HG03064 (cell line): ENCODE data around the gene AGPAT2.

Source experiments
- ATAC-seq: cut with Tn5 transposase; IDR thresholded peaks from one replicate; pipeline ENCODE4 v1.9.1; 2021; ENCODE audit warnings: low read depth; ENCODE audit not compliant: unreplicated experiment

The AGPAT2 gene

DNA sequence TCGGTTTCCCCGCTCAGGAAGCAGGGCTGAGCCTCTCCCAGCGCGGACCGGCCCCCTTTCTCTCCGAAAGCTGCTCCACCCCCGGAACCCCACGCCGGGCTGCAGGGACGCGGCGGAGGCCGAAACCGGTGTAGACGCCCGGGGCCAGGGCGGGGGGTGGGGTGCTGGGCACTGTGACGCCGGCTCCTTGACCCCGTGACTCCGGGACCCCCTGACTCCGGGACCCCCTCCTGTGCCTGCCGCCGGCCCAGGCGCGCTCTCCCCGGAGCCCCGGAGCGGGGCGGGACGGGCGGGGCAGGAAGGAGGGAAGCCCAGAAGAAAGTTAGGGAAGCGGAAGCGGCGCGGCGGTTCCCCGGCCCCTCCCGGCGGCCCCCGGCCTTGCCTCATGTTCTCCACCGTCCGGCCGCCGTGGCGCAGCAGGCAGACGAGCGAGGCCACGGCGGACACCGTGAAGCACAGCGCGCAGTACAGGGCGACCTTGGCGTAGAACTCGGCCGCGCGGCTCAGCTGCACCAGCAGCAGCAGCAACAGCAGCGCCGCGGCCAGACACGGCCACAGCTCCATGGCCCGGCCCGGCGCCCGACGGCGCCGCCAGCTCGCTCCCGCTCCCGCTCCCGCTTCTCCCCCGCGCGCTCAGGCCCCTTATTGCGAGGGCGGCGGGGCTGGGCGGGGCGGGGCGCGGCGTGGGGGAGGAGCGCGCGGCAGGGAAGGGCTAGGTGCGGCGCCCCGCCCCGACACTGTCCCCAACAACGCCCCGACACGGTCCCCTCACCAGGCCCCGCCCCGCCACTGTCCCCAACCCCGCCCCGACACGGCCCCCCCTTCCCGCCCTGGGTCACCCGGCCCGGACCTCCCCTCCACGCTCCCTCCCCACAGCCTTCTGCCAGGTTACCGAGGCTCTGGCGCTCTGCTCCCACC lies at the start of gene AGPAT2:
Gene AGPAT2 (minus strand): TSS at position 664 of the 918 bp plus-strand sequence. CDS start 100 bp downstream, at position 564.
- ATAC-seq: peak; percentile 64

DNA sequence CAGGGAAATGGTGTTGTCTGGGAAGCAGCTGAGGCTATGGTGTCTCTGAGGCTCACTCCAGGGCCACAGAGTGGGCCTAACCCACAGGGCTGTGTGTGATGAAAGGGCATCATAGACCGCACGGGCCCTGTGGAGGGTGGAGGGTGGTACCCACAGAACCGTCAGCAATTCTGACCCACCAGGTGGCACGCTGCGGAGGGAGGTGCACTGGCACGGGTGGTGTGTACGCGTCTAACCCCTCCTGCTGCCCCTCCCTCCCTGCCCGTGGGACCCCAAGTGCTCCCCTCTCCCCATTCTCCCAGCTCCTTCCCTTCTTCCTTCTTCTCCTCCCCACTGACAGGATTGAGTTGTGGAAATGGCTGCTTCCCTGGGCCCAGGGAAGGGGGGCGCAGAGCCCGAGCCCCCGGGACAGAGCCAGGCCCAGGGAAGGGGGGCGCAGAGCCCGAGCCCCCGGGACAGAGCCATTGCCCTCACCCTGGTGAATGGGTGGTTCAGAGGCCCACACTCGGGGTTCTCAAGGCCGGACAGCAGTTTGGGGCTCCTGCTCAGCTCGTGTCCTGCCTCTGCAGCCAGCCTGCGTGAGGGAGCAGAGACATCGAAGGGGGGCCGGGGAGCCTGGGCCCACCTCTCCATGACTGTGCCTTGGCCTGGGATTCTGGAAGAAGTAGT lies 48.7 kb upstream of the AGPAT2 start:
- ATAC-seq: no peak

DNA sequence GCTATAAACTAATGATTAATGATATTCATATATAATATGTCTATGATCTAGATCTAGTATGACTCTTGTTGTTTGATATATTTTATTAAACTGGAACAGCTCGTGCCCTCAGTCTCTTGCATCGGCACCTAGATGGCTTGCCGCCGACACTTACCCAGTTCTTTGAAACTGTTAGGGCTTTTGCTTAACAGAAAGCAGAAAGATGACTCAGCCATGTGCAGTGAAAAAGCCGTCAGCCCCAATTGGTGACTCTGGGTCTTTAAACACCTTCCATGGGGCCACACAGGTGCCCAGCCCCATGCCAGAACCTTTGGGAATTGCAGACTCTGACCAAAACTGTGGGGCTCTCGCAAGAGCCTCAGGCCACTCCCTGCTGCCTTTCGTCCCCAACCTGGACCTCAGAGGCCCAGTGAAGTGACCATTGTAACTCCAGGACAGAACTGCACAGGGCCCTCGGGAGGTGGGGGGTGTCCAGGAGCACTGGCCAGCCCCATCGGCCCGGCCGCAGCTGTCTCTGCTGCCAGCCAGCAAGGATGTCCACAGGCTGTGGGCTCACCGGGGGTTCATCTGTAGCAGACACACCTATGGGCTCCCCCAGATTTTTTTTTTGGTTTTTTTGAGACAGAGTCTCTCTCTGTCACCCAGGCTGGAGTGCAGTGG lies 47.7 kb upstream of the AGPAT2 start:
- ATAC-seq: no peak

DNA sequence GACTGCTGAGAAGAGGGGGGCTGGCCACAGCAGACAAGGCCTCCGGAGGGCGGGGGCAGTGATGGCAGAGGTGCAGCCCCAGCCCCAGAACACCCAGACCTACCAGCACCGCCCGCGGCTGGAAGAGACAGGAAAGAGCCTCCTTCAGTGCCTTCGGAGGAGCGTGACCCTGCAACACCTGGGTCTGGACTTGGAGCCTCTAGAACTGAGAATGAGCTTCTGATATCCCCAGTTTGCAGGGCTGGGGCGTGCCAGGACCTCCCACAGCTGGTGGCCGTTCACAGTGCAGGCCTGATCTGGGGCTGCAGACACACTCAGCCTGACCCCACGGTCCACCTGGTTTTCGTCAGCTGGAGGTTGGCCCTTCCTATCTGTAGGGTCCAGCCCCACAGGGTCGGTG lies 46.4 kb upstream of the AGPAT2 start:
- no peak for ATAC-seq

DNA sequence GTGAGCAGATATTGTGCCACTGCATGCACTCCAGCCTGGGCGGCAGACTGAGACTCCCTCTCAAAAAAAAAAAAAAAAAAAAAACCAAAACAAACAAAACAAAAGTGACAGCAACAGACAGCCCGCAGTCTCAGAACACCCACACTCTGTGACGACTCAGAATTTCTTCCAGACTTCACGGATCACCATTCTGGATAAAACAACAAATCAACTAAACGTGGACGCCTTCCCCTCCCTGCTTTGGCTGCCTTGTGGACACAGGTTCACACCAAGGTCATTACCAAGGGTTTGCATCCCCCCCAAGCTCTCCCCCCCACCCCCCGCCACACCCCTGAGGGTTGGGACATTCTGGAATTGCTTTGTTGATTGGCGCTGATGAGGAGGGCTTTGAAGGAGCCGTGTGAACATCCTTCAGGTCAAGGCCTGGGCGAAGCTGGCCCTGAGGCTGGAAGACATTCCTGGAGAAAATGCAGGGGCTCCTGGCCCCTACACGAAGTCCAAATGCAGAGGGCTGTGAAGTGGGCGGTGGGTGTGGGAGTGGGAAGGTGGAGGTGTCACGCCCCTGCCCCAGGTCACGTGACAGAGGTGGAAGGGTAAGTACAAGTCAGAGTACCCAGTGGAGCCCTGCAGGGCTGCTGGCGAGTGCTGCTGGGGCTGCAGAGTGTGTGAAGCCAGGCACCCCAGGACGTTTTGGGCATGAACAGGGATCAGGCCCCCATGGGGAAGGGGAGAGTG lies 45.4 kb upstream of the AGPAT2 start:
- ATAC-seq: no peak

DNA sequence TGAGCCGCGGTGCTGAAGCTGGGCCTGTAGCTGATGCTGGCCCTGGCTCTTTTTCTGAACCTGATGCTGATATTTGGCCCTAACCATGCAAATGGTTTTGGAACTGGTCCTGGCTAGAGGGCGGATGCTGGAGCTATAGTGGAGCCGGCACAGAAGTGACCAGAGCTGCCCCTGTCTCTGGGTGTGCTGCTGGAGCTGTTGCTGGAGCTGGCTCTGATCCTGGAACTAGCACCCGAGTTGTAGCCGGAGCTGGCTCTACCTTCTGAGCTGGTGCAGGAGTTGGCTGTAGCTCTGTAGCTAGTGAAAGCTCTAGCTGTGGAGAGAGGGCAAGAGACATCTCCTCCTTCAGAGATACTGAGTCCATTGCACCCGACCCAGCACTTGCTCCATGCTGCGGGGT lies 42.7 kb upstream of the AGPAT2 start:
- ATAC-seq: no peak

DNA sequence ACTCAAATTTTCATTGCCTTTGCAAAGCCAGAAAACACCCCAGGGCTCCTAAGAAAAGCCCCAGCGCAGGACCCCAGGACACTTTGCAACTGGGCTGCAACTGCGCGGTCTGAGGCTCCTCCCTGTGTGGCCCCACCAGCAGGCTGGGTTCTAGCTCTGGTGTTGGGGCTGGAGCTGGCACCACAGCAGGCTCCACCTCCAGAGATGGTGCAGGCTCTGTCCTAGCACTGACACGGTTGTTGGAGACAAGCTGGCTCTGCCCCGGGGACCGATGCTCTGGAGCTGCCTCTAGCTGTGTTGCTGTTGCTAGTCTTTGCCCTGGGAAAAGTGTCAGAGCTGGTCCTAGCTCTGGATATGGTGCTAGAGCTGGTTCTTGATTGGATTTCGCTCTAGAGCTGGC lies 41.9 kb upstream of the AGPAT2 start:
- ATAC-seq: no peak

DNA sequence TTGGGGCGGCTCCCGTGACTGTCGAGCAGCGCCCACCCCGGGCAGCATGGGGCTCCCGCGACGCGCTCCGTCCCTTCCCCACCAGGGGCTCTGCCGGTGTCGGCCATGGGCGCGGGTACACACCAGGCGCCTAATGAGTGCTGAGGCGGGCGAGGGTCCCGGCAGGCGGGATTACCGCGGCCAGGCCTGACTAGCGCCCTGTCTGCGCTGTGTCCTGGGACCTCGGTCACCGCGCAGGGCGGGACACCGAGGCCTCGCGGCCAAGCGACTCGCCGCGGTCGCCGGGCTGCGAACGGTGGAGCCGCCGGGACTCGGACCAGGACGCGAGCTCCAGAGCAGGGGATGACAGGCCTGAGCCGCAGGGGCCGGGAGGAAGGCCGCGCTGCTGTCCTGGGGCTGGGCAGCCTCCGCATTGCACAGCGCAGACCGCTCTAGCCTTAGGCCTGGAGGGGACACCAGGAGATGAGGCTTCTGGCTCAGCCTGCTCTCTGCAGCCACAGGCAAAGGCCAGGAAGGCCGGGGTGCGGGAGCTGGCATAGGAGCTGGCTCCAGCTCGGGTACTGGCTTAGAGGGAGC lies 41.4 kb upstream of the AGPAT2 start:
- ATAC-seq: no peak

DNA sequence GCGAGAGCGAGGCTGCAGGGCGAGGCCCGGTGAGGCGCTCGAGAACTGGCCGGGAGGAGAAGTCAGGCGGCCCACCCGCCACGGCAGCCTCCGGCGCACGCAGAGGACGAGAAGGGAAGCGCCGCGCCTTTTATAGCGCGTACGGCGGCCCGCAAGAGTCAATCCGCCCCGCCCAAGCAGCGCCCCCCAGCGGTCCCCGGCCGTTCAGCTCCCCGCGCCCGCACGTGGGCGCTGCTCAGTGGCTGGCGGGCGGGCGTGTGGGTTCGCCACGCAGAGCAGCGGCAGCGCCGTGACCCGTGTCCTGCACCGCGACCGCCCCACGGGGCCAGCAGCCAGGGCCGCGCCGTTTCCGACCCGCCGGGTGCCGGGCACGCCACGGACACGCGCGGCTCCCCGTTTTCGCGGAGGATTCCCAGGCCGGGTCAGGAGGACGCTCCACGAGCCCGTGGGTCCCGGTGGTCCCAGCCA lies 40.9 kb upstream of the AGPAT2 start:
- ATAC-seq: no peak

DNA sequence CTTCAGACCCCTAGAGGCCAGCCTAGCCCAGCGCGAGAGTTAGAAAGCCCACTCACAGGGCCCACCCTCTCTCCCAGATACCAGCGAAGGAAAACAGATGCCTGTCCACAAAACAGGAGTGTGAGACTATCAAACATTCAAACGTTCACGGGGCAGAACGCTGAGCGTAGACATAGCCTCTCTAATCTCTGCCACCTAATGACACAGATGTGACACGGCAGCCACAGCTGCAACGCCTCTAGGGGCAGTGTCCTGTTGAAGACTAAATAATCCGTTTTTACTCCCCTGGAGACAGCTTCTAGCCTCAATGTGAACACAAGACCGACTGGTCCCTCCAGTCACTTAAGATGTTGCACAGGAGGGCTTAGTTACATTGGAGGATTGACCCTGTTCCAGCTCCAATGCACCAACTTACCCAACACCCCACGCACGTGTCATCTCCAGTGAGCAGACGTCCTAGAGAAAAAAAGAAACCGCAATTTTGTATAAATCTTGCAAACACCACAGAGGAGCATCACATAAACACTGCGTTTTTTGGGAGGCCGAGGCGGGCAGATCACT lies 39.5 kb upstream of the AGPAT2 start:
- no peak for ATAC-seq

DNA sequence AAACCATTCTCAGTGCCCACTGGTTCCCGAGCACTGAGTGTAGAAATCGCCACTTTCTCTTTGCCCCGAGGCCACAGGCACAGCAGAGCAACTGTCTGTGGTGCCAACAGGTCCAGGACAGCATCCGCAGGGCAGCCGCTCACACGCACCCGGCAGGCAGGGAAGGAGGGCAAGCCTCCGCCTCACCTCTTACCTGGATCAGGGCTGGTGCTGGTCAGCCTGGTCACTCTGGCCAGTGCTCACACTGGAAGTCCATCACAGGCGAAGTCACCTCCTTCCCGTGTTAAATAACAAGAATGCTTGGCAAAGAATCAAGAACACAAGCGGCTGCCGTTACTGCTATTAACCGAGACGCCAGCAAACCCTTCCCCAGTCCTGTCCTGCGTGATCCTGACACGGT lies 38.9 kb upstream of the AGPAT2 start:
- no peak for ATAC-seq

DNA sequence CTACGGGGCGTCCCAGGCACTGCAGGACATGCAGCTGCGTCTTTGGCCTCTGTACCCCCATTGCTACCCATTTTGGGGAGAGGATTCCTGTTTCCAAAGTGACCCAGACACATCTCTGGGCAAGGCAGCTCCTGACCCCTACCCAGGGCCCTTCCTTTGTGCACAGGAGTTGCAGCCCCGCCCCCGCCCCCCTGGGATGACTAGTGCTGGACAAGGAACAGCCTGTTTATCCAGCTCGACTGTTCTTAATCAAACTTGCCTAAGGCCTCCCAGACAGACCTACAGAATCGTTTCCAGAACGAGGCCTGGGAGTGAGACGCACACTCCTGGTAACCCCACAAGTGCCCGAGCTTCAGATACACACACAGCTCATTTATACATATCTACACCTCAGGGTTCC lies 38.4 kb upstream of the AGPAT2 start:
- no peak for ATAC-seq

DNA sequence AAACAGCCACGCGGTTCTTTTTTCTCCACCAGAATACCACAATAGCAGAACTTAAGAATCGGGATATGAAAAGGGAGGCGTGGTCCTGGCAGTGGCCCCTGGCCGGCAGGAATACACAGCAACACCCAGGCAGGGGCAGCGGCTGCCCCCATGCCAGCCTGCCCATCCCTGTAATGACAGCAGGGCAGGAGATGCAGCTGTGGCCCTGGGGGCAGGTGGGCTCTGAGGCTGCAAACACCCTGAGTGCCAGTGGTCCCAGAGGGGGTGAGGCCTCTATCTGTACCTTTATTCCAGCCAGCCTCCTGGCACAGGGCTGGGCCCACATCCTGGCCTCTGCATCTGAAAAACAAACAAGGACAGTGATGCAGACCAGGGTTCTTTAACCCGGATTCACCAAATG lies 37.5 kb upstream of the AGPAT2 start:
- no peak for ATAC-seq

DNA sequence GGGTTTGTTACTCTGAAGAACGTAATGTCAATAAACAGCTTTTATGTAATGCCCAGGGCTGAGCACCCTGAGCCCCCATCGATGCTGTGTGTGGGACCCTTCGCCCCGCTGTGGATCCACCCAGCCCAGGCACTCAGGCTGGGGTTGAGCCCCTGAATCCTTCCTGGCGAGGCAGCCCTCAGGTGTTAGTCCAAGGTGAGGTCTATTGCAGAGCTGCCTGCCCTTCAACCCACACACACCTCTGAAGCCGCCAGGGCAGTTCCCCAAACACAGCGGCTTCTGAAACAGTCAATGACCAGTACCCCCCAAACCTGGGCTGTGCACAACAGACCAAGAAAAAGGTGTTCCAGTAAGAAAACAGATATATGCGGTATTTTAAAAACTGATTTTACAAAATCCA lies 36.7 kb upstream of the AGPAT2 start:
- ATAC-seq: no peak

DNA sequence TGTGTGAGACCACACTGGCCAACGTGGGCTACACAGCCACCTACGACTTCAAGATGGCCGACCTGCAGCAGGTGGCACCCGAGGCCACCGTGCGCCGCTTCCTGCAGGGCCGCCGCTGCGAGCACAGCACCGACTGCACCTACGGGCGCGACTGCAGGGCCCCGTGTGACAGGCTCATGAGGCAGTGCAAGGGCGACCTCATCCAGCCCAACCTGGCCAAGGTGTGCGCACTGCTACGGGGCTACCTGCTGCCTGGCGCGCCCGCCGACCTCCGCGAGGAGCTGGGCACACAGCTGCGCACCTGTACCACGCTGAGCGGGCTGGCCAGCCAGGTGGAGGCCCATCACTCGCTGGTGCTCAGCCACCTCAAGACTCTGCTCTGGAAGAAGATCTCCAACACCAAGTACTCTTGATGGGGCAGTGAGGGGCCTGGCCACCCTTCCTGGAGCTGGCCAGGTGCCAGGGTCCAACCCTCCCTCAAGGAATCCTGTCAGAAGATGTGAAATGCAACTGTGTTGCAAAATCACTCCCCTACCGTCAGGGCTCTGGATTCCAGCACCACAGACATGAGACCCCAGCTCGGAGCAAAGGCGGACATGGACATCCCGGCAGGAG lies 36.2 kb upstream of the AGPAT2 start:
- no peak for ATAC-seq

DNA sequence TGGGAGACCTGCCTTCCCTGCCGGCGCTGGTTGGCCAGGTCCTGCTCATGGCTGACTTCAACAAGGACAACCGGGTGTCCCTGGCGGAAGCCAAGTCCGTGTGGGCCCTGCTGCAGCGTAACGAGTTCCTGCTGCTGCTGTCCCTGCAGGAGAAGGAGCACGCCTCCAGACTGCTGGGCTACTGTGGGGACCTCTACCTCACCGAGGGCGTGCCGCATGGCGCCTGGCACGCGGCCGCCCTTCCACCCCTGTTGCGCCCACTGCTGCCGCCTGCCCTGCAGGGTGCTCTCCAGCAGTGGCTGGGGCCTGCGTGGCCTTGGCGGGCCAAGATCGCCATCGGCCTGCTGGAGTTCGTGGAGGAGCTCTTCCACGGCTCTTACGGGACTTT lies 35.7 kb upstream of the AGPAT2 start:
- no peak for ATAC-seq

DNA sequence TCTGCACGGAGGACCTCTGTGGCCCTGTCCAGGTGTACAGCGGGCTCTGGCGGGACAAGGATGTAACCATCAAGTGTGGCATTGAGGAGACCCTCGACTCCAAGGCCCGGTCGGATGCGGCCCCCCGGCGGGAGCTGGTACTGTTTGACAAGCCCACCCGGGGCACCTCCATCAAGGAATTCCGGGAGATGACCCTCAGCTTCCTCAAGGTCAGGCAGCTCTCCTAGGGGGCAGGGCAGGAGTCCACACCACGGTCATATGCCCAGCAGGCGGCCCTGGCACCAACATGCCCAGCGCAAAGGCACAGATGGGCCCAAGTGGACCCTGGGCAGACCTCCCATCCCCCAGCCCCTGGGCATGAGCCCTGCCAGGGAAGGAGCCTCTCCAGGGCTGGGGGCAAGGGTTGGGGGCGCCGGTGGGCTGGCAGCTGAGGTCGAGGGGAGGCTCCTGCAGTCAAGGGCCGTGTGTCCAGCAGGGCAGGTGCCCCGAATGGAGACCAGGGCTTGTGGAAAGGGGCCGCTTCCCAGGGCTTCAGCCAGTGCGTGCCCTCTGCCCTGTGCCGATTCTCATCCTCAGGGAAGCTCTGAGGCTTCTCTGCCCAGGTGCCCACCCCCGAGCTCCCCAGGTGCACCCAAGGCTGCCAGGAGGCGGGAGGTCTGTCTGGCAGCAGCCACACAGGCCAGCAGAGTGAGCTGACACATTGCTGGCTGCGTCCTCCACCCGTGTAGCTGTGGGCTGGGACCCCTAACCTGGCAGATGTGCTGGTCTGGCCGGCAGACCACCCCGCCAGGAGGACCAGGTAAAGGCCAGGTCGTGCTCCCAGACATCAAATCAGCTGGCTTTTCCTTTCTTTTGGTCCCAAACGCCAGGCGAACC lies 35.1 kb upstream of the AGPAT2 start:
- no peak for ATAC-seq

DNA sequence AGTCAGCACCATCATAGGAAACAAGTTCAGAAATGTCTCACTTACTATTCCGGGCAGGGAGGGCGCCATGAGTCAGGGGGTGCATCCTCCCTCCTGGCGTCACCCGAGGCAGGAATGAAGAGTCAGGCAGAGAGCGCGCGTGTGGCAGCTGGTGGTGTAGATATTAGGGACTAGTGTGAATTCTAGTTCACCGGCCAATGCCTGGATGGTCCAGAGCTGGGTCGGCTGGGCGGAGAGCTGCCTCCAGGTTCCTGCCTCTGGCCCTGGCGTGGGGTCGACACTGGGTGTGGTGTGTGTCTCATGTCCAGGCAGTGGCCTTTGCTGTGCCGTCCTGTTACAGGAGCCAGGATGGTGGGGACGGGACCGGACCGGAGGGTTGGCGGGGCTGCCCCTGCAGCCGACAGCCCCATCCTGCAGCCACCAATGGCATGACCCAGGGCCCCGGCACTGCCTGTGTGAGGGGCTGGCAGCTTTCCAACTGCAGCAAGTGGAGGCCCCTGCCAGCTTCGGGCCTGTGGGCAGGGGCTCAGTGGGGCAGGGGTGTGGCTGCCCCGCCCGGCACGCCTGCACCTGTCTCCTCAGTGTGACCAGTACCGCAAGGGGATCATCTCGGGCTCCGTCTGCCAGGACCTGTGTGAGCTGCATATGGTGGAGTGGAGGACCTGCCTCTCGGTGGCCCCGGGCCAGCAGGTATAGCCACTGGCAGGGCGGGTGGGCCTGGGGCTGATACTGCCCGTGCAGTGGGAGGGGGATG lies 34.3 kb upstream of the AGPAT2 start:
- ATAC-seq: no peak
